ENCODE data around the gene HDAC9. TPM values are rescaled to one million over a fixed set of nuclear protein-coding genes. Genes with fewer than 3 reads are reported as not detected.

Gene HDAC9
- total RNA-seq, 4 donors from 2014 or later, result 3.4 to 7.2 (median 4.5) TPM

DNA sequence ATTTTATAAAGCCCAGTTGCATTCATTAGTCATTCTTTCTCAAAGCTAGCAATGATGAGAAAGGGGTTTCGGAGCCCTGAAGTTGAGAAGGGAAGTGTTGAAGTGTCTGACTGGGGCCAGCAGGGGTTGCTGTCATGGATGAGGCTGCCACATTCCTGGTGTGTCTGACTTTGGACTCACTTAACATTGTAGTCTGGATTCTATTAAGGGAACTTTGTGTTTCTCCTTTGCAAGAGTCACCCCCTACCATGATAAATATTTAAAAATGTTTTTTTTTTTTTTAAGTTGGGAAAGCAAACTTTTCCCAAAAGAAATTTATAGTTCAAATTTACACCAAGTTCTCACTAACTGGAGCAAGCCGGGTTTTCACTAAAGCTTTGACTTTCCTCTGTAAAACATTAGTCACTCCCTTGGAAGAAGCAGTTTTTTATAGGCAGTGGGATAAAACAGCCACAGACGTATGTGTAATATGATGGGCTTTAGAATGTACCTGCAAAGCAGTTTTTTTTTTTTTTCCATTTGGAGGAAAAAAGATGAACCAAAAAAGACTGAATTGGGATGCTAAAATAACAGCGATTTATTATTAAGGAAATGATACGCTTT lies 378.3 kb downstream of the HDAC9 start:
- no peak overlapping the region for H3K4me3 ChIP-seq
- no peak for TF ChIP-seq POLR2AphosphoS5 (IDR thresholded peaks at IDR 0.05)
- no peak for TF ChIP-seq EP300 (IDR thresholded peaks at IDR 0.05)
- TF ChIP-seq, protein P1, sequence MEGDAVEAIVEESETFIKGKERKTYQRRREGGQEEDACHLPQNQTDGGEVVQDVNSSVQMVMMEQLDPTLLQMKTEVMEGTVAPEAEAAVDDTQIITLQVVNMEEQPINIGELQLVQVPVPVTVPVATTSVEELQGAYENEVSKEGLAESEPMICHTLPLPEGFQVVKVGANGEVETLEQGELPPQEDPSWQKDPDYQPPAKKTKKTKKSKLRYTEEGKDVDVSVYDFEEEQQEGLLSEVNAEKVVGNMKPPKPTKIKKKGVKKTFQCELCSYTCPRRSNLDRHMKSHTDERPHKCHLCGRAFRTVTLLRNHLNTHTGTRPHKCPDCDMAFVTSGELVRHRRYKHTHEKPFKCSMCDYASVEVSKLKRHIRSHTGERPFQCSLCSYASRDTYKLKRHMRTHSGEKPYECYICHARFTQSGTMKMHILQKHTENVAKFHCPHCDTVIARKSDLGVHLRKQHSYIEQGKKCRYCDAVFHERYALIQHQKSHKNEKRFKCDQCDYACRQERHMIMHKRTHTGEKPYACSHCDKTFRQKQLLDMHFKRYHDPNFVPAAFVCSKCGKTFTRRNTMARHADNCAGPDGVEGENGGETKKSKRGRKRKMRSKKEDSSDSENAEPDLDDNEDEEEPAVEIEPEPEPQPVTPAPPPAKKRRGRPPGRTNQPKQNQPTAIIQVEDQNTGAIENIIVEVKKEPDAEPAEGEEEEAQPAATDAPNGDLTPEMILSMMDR (IDR thresholded peaks at IDR 0.05), result peak in 1 of 2 donors; percentile 15
- no peak for TF ChIP-seq POLR2A (IDR thresholded peaks at IDR 0.05)
- DNase-seq (ENCODE audit: low spot score in 2 of 2), result no peak
- H3K27me3 ChIP-seq, result no peaks in the 10 kb centered on the region
- WGBS, result 63% methylated on average over 5 of the region's 5 CpGs
- H3K4me1 ChIP-seq, result no peaks in the 10 kb centered on the region
- H3K27ac ChIP-seq, result peak overlapping the region; percentile 72
- H3K36me3 ChIP-seq, result no peaks in the 10 kb centered on the region
- no peaks in the 10 kb centered on the region for H3K9me3 ChIP-seq

DNA sequence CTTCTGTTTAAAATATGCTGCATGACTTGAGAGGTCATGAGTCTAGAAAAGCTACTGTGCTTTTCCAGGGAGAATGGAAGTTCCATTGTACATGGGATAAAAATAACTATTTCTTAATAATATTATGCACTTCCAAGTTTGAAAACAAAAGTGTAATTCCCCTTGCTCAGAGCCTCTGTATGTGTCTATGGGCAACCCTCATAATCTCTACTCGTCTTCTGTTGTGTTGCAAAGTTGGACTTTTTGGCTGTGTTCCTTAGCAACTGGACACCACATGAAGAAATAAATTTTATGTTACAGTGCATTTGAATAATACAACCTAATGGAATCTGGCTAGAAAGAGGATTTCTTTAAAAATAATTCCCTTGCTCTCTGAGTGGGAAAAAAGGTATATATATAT lies 379.3 kb downstream of the HDAC9 start:
- DNase-seq (ENCODE audit: low spot score in 2 of 2), result no peak
- Histone ChIP-seq H3K27me3 (no peaks in the 10 kb centered on the region), H3K36me3 (no peaks in the 10 kb centered on the region), H3K4me3 (no peak overlapping the region), H3K4me1 (no peaks in the 10 kb centered on the region), H3K9me3 (no peaks in the 10 kb centered on the region), H3K27ac (peak overlapping the region; percentile 72)
- TF ChIP-seq POLR2A (IDR thresholded peaks at IDR 0.05) (no peak), EP300 (IDR thresholded peaks at IDR 0.05) (no peak)
- TF ChIP-seq, protein P1 (IDR thresholded peaks at IDR 0.05), result no peak
- 53% methylated on average over 1 of the region's 1 CpG for WGBS

DNA sequence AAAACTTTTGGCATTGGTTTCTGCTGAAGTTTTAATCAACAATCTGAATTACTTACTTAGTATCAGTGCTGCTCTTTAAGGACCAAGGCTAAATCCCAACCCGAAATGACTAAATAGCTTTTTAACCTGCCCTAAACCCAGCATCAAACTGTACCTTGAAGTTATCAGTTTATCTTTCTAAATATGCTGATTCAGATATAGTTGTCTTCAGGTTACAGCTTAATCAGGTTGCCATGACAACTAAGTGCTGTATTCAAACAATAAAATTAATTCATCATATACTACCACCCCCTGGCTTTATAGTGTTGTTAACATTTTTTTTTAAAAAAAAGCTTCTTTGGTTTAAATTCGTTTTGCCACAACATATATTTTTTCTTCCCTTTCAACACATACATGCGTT lies 382.3 kb downstream of the HDAC9 start:
- WGBS, result 59% methylated on average over 3 of the region's 3 CpGs
- H3K36me3 ChIP-seq, result no peaks in the 10 kb centered on the region
- no peaks in the 10 kb centered on the region for H3K4me1 ChIP-seq
- TF ChIP-seq EP300 (IDR thresholded peaks at IDR 0.05), result no peak
- TF ChIP-seq, protein P1 (IDR thresholded peaks at IDR 0.05), result no peak
- TF ChIP-seq POLR2A (IDR thresholded peaks at IDR 0.05), result no peak
- no peak for TF ChIP-seq POLR2AphosphoS5 (IDR thresholded peaks at IDR 0.05)
- H3K27me3 ChIP-seq, result no peaks in the 10 kb centered on the region
- H3K27ac ChIP-seq, result no peak overlapping the region
- H3K4me3 ChIP-seq, result no peak overlapping the region
- DNase-seq (ENCODE audit: low spot score in 2 of 2), result no peak
- no peaks in the 10 kb centered on the region for H3K9me3 ChIP-seq

DNA sequence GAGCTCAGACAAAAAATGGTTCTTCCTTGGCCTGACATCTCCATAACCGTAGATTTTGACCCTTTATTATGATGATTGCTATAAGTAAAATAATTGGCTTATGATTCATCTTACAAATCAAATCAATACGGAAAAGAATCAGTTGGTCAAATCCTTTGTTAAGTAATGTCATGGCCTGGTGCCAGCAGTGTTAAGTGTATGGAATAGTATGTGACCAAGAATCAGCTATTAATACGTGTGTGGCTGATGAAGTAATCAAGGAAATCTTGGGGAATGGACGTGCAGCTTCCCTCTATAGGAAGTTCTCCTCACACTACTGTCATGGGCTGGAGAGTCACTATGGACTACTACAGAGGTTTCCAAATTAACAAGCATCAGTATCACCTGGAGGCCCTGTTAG lies 391.3 kb downstream of the HDAC9 start:
- no peaks in the 10 kb centered on the region for H3K36me3 ChIP-seq
- no peaks in the 10 kb centered on the region for H3K9me3 ChIP-seq
- H3K4me1 ChIP-seq, result peaks cover 17% of the 10 kb centered on the region
- H3K27ac ChIP-seq, result no peak overlapping the region
- WGBS, result 87% methylated on average over 4 of the region's 4 CpGs
- TF ChIP-seq EP300 (IDR thresholded peaks at IDR 0.05), result no peak
- no peak for TF ChIP-seq POLR2A (IDR thresholded peaks at IDR 0.05)
- TF ChIP-seq, protein P1 (IDR thresholded peaks at IDR 0.05), result no peak
- no peak for TF ChIP-seq POLR2AphosphoS5 (IDR thresholded peaks at IDR 0.05)
- H3K4me3 ChIP-seq, result no peak overlapping the region
- no peaks in the 10 kb centered on the region for H3K27me3 ChIP-seq
- DNase-seq (ENCODE audit: low spot score in 2 of 2), result no peak

DNA sequence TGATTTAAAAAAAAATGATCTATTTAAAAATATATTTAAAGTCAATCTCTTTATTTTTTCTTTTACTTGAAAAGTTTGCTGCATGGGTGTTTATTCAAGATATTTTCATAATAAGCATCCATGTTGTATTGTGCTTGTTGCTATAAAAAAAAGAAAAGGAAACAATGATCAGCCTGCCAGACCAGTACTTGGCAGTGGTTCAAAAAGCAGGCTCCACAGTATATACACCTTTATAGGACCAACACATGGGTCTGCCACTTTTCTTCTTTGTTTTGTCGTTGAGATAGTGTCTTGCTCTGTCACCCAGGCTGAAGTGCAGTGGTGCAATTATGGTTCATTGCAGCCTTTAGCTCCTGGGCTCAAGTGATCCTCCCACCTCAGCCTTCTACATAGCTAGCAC lies 393.9 kb downstream of the HDAC9 start:
- TF ChIP-seq, protein P1 (IDR thresholded peaks at IDR 0.05), result no peak
- TF ChIP-seq POLR2AphosphoS5 (IDR thresholded peaks at IDR 0.05) (no peak), POLR2A (IDR thresholded peaks at IDR 0.05) (no peak), EP300 (IDR thresholded peaks at IDR 0.05) (no peak)
- H3K4me3 ChIP-seq, result no peak overlapping the region
- H3K27ac ChIP-seq, result no peak overlapping the region
- no peaks in the 10 kb centered on the region for H3K36me3 ChIP-seq
- H3K27me3 ChIP-seq, result no peaks in the 10 kb centered on the region
- H3K9me3 ChIP-seq, result no peaks in the 10 kb centered on the region
- no peak for DNase-seq (ENCODE audit: low spot score in 2 of 2)
- 69% methylated on average over 1 of the region's 1 CpG for WGBS
- peaks cover 17% of the 10 kb centered on the region for H3K4me1 ChIP-seq
